HG02678 (cell line): ENCODE results near the gene SLC23A2.

Experiments
- ATAC-seq: cut with Tn5 transposase; IDR thresholded peaks from one replicate; pipeline ENCODE4 v1.9.1; 2021; ENCODE audit warnings: mild to moderate bottlenecking, moderate library complexity; ENCODE audit not compliant: unreplicated experiment

Gene SLC23A2

DNA sequence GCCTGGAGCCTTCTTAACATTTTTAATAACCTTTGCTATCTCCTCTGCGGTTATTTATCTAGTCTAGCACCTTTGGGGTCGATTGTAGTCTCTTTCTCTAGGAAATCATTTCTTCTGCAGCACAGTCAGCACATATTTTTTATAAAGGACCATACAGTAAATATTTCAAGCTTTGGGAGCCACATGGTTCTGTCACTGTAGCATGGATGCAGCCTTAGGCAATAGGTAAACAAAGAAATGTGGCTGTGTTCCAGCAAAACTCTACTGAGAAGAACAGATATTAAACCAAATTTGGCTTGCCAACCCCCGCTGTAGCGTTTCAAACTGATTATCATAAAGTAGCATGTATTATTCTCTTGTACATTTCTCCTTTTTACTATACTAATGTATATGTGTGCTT is 95.7 kb downstream of the SLC23A2 start:
- ATAC-seq: no peak

- ATAC-seq: no peak
Measured at GRCh38 chr20:4905195-4905594, 96.1 kb downstream of the SLC23A2 start.

DNA sequence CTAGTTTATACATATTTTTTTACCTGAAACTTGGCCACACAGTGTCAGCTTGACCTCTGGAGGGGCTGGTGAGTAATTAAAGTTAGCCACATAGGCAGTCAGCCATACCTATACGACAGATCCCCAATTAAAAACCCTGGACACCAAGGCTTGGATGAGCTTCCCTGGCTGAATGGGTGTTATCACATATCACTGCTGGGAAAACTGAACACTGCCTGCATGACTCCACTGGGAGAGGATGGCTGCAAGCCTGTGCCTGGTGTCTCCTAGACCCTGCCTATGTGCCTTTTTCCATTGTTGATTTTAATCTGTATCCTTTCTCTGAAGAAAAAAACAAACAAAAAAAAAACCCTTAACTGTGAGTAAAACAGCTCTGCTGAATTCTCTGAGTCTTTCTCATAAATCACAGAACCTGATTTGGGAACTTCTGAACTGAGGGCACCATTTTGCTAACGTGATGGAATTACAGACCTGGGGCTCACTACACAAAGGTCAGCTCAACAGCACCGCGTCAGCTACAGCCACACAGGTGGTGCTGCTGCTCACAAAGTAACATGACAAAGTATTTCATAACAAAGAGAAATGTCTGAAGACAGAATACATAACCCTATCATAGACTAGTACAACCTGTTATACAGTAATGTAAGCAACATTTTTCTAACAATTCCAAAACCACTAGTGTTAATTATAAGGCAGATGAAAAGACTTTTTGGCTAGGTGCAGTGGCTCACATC is 97.0 kb downstream of the SLC23A2 start:
- ATAC-seq: no peak

- no peak for ATAC-seq
Measured at GRCh38 chr20:4902788-4903187, 98.5 kb downstream of the SLC23A2 start.

DNA sequence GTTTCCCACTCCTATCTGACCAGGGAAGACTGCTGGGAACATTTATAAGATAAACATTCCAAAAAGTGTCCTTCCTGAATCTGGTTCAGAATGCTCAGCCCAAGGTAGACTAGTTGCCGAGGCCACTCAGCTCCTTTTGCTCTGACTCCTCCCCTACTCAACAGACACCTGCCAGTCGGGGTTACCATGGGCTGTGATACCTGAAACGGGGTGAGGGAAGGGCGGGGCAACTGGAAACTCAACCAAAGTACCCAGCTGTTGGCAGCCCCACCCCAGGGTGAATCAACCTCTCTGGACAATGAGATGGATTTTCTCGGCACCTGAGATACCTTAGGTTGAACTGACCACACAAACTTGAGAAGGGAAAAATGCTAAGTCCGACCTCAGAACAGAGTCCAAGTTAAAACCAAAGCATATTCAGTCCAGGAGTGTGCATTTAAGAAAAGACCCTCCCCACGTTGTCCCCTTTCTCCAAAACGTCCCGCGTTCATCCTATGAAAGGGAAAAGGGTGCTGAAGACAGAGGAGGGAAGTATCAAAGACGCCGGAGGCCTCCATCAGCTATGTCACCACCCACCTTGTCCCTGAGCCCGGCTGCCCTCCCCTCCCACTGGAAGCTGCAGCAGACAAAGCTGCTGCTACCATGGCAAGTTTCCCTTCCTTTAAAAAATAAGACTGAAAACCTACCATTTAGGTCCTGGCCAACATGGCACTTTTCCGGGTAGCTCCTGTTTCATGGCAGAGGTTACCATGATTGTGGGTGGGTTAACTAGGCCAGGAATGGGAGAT is 100.1 kb downstream of the SLC23A2 start:
- ATAC-seq: no peak

DNA sequence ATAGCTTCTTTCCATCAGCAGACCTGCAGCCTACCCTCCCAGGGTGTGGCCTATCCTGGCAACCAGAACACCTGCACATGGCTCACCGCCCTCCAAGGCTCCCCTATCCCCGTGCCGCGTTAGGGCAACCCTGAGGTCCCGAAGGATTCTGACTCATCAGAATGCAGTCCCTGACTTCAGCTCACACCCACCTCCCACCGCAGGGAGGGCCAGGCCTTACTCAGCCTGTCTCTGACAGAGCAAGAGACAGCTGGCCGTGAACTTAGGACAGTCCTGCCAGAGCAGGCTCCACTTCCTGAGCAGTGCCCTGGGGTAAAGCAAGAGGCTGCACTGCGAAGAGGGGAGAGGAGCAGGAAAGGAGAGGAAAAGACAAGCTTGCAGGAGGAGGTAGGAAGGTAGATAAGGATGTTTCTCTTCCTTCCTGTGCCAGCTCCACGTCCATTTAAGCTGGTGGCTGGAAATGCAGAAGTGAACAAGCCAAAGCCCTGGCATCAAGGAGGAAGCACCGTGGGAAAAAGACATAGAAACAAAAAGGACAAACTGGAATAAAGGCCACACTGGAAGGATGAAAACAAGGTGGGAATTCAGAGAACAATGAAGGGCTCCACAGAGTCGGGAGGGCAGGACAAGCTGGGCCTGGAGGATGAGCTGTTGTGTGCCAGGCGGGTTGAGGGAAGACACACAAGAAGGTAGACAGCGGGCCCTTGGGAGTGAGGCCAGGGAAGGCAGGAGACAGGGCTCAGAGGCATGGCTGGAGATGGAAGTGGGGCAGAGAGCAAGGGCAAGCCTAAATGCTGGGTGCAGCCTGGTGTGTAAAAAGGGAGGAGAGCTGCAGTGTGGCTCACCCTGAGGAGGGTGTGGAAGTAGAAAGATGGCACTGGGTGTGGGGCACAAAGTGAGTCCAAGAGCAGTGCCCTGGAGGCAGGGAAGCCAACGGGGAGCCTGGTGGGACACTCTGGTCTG is 102.7 kb downstream of the SLC23A2 start:
- no peak for ATAC-seq

- no peak for ATAC-seq
Measured at GRCh38 chr20:4897600-4897999, 103.7 kb downstream of the SLC23A2 start.

DNA sequence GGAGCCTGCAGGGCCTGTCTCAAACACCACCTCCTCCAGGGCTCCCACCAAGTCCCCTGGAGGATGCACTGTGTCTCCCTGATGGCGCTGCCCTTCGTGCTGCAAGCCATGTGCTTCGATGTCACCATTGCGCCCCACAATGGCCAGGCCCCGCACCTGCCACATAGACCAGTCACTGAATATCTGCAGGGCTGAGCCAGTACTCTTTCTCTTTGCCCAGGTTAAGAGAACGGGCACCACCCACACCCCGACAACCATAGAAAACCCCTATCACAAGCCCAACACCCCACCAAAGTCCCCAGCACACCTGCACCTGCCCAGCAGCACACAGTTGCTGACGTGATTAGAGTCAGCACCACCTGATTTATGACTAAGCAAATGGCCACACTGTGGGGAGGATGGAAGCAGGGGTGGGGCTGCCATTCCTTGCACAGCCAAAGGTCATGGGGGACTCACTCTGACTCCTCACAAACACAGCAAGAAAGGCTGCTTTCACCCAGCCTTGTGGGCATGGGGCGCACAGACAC is 104.3 kb downstream of the SLC23A2 start:
- ATAC-seq: no peak

DNA sequence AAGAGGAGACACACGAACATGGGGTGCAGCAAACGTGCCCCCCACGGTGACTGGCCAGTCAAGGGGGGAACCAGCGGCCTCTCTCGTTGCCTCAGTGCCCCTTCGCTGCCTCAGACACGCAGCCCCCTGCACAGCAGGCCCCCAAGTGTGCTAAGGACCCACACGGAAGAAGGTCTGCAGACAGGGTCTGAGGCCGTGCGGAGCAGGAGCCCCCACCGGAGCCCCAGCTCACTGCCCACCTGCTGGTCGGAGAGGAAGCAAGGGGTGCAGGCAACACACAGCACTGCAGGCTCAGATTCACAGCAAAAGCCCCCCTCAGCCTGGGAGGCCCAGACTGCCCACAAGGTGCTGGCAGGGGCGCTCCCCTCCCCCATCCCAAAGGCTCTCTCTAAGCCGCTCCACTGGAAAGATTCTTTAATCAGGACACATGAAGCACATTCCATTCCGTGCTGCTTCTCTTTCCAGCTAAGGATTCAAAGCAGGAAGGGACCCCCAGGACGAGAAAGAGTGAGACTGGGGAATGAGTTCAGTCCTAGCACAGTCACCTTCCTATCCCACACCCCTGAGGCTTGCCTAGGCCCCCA is 105.1 kb downstream of the SLC23A2 start:
- ATAC-seq: no peak

GRCh38 chr20:4894981-4895381 is 106.3 kb downstream of the SLC23A2 start:
- ATAC-seq: no peak

DNA sequence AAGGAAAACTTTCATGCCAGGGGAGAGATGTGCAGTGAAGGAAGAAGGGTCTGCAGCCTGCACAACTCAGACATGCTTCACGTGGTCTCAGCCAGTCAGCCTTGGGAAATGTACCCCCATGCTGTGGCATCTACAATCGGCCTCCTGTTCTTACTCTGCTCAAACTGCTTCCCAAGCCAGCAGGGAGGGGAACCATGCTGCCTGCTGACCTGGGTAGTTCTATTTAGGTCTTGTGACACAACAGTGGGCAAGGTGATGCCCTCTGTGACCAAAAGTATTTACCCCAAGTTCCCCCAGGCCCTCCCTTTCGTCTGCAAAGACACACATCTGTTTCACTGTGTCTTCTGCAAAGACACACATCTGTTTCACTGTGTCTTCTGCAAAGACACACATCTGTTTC is 106.9 kb downstream of the SLC23A2 start:
- ATAC-seq: no peak

DNA sequence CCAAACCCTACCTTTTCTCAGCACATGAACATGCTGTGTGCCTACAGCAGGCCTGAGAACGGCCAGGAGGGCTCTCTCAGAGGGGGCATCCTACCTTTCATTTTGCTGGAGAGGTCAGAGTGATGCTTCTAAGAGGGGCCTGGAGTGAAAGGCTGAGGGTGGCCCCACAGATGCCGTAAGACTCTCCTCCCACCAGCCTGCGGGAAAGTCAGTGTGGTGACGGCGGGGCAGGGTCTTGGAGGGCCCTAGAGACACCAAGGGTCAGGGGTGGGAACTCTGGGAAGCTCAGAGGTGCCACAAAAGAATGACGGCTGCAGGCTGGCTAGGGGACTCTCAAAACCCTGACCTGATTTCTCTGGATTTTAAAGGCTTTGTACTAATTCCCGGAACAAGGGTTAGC is 107.6 kb downstream of the SLC23A2 start:
- no peak for ATAC-seq

DNA sequence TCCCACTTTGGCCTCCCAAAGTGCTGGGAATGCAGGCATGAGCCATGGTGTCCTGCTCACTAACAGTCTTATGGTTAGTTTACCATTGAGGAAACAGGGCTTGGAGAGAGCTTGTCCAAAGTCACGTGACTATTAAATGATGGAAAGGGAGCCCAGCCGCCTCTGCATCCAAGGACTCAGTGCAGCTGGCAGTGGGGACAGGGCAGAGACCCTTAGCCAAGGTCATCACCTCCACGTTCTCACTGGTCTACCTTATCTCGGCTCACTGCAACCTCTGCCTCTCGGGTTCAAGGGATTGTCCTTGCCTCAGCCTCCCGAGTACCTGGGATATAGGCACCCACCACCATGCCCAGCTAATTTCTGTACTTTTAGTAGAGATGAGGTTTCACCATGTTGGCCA is 109.3 kb downstream of the SLC23A2 start:
- ATAC-seq: no peak

GRCh38 chr20:4891190-4891763 is 110.0 kb downstream of the SLC23A2 start:
- no peak for ATAC-seq

- no peak for ATAC-seq
Measured at GRCh38 chr20:4889446-4889845, 111.9 kb downstream of the SLC23A2 start.

- ATAC-seq: no peak
Measured at GRCh38 chr20:4887586-4887985, 113.7 kb downstream of the SLC23A2 start.

- no peak for ATAC-seq
Measured at GRCh38 chr20:4886771-4887527, 114.4 kb downstream of the SLC23A2 start.

- ATAC-seq: no peak
Measured at GRCh38 chr20:4885877-4886276, 115.4 kb downstream of the SLC23A2 start.

DNA sequence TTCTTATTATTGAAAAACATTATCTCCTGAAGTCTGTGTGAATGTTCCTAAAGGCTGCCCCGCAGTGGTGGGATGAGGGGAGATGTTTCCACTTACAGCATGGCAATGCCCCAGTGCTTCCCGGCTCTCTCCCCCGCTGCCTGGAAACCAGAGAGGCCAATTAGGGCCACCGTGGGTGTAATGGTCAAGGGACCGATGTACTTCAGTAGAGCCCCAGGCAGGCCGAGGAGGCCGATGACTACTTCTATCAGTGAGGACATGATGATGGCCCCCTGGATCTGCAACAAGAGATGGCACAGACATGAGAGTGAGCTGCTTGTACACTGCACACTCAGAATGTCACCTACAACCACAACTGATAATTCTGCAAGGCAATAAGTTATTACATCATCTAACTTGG is 117.8 kb downstream of the SLC23A2 start:
- ATAC-seq: no peak

DNA sequence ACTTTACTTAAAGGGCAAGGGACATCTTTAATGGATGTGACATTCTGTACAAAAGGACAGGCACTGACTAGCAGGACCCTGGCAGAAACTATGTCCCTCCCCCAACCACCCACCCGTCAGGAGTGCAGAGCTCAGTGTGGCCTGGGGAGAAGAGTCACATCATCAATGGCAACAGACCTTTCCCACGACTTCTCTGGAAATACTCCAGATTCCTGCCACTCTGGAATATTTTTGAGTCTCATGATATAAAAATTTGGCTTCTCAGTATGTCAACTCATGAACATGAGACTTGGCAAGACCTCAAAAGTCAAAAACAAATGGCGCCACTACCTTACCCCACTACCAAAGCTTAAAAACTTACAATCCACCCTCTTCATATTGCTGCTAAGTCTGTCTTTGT is 118.3 kb downstream of the SLC23A2 start:
- no peak for ATAC-seq
